Right lobe of liver (tissue), 6 donors: Measurements from ENCODE around the gene ALDH3A2. TPM values are rescaled to one million over a fixed set of nuclear protein-coding genes. Genes with fewer than 3 reads are reported as not detected.

ENCODE experiments used
- ATAC-seq, 4 donors: fragments of 200-7000 bp; cut with Tn5 transposase; one replicate each; pipeline ENCODE4 v1.9.1; 2020; ENCODE audit warnings: mild to moderate bottlenecking in 4 of 4, moderate library complexity in 4 of 4
- DNase-seq, 3 donors: peaks; one replicate each; pipeline ENCODE4 v3.0.0-alpha.2; 2020
- H3K27ac ChIP-seq, 3 donors: fragments of 200-600 bp; one replicate each; pipeline ENCODE4 v1.8.0; 2022
- H3K27me3 ChIP-seq, 2 donors: fragments of 200-600 bp; one replicate each; pipeline ENCODE4 v1.8.0; 2022
- H3K36me3 ChIP-seq, 4 donors: fragments of 200-600 bp; sonication (generic) in 1 of 4; one replicate each; pipeline versions ENCODE4 v1.5.1 to v1.8.0; 2017 to 2022; ENCODE audit warnings: control low read depth in 1 of 4
- H3K4me1 ChIP-seq, 4 donors: fragments of 200-600 bp; sonication (generic) in 1 of 4; one replicate each; pipeline versions ENCODE4 v1.5.1 to v1.8.0; 2017 to 2022; ENCODE audit warnings: control low read depth in 1 of 4
- H3K4me3 ChIP-seq, 3 donors: fragments of 200-600 bp; one replicate each; pipeline ENCODE4 v1.8.0; 2022
- H3K9me3 ChIP-seq, 4 donors: fragments of 200-600 bp; sonication (generic) in 1 of 4; one replicate each; pipeline versions ENCODE4 v1.5.1 to v1.8.0; 2017 to 2022; ENCODE audit warnings: control low read depth in 1 of 4
- CTCF ChIP-seq, 4 donors: fragments of 200-600 bp in 3 of 4; fragments of 450-650 bp in 1 of 4; IDR thresholded peaks; one replicate each; pipeline versions ENCODE4 v1.5.1 to v1.8.0; 2016 to 2022; ENCODE audit warnings: antibody characterized with exemption in 4 of 4, mild to moderate bottlenecking in 2 of 4
- POLR2A ChIP-seq: fragments of 450-650 bp; IDR thresholded peaks from one replicate; pipeline ENCODE4 v1.6.1; 2017; ENCODE audit warnings: antibody characterized with exemption, mild to moderate bottlenecking
- WGBS: methylation state at CpG from one replicate; pipeline ENCODE4 v1.1.6; 2018; ENCODE audit warnings: low coverage, low lambda C conversion rate; ENCODE audit not compliant: insufficient coverage; ENCODE audit errors: missing lambda C conversion rate; 5-methylcytosine and 5-hydroxymethylcytosine counted together
- intact Hi-C, 2 donors: fragments of 100-400 bp; cut with DNase I; formaldehyde crosslinking; loops; one replicate each; pipeline versions ENCODE4 v1.11.2 to v1.14.1; 2022
- total RNA-seq, 6 experiments: library from RNA; depleted of rRNA in 2 of 6; stranded (reverse); fragments of >200 nt in 2 of 6; fragmentation: NEBNext Ultra II Directional in 3 of 6; extraction: Animal tissue kit (Norgen Biotek cat#: 25700) in 3 of 6; gene quantifications; one replicate each; pipeline versions ENCODE4 v1.1.0 to v1.2.4, GENCODE V29; 2016 to 2023
- donor health status: DM: no; HTN: yes; CAD: no.
- donor health status: DM: no; HTN: no; CAD: no.
- donor health status: DM: no; HTN: no; CAD: no.
- donor health status: DM: no; HTN: yes; CAD: no.
- donor health status: DM: no; HTN: yes; CAD: no.

The ALDH3A2 gene
- total RNA-seq, 6 experiments from 2014 or later: 102 to 264 (median 182) TPM

- intact Hi-C loops: no loop called here
- Histone ChIP-seq H3K9me3 (no peaks in the 10 kb centered on the region), H3K4me1 (peaks cover 0 to 12% (median 0%) of the 10 kb centered on the region in 4 donors), H3K4me3 (no peak overlapping the region), H3K36me3 (no peaks in the 10 kb centered on the region), H3K27me3 (no peaks in the 10 kb centered on the region), H3K27ac (no peak overlapping the region)
- ATAC-seq (peak in 3 of 4 donors; percentile 54 to 65 (median 62)), DNase-seq (no peak)
- TF ChIP-seq POLR2A (no peak), CTCF (IDR thresholded peaks at IDR 0.05) (no peak)
- 78% methylated on average over 4 of the region's 4 CpGs for WGBS
Observed at GRCh38 chr17:19626079-19626478, 22.5 kb upstream of the ALDH3A2 start.

GRCh38 chr17:19629449-19629848, 19.1 kb upstream of the ALDH3A2 start:
- Histone ChIP-seq H3K27me3 (no peaks in the 10 kb centered on the region), H3K36me3 (no peaks in the 10 kb centered on the region), H3K9me3 (no peaks in the 10 kb centered on the region), H3K4me3 (no peak overlapping the region), H3K27ac (no peak overlapping the region), H3K4me1 (peaks cover 0 to 32% (median 0%) of the 10 kb centered on the region in 4 donors)
- WGBS: 22% methylated on average over 3 of the region's 3 CpGs
- DNase-seq (no peak), ATAC-seq (peak in 2 of 4 donors; percentile 31 to 60)
- TF ChIP-seq POLR2A (no peak), CTCF (IDR thresholded peaks at IDR 0.05) (no peak)
- intact Hi-C loops: no loop called here

GRCh38 chr17:19630035-19630434, 18.5 kb upstream of the ALDH3A2 start:
- intact Hi-C loops: no loop called here

GRCh38 chr17:19630661-19631060, 17.9 kb upstream of the ALDH3A2 start:
- WGBS: 86% methylated on average over 1 of the region's 1 CpG
- DNase-seq: no peak

More at GRCh38 chr17:19630035-19630434, 18.5 kb upstream of the ALDH3A2 start:
- Histone ChIP-seq H3K27me3 (no peaks in the 10 kb centered on the region), H3K4me3 (no peak overlapping the region), H3K4me1 (peaks cover 0 to 38% (median 2%) of the 10 kb centered on the region in 4 donors), H3K9me3 (no peaks in the 10 kb centered on the region), H3K36me3 (no peaks in the 10 kb centered on the region), H3K27ac (no peak overlapping the region)
- no peak for DNase-seq
- 73% methylated on average over 4 of the region's 4 CpGs for WGBS
- TF ChIP-seq POLR2A: no peak
- TF ChIP-seq CTCF (IDR thresholded peaks at IDR 0.05): no peak
- ATAC-seq: peak in 2 of 4 donors; percentile 13 to 69

More at GRCh38 chr17:19630661-19631060, 17.9 kb upstream of the ALDH3A2 start:
- H3K9me3 ChIP-seq: no peaks in the 10 kb centered on the region
- H3K27me3 ChIP-seq: no peaks in the 10 kb centered on the region
- TF ChIP-seq POLR2A (no peak), CTCF (IDR thresholded peaks at IDR 0.05) (no peak)
- no peaks in the 10 kb centered on the region for H3K36me3 ChIP-seq
- intact Hi-C loops: no loop called here
- peaks cover 0 to 43% (median 2%) of the 10 kb centered on the region in 4 donors for H3K4me1 ChIP-seq
- no peak overlapping the region for H3K4me3 ChIP-seq
- no peak overlapping the region for H3K27ac ChIP-seq
- ATAC-seq: no peak
